ENCODE data around the gene ABCA7. TPM values are rescaled to one million over a fixed set of nuclear protein-coding genes. Genes with fewer than 3 reads are reported as not detected.

Gene ABCA7
- total RNA-seq, 1 donor from 2014 or later = 16.3 TPM

GRCh38 chr19:1053176-1054101 is 13.5 kb downstream of the ABCA7 start:
- Mint-ChIP-seq H3K4me1 (peaks cover 8% of the 10 kb centered on the region), H3K9me3 (no peaks in the 10 kb centered on the region), H3K4me3 (no peak overlapping the region), H3K36me3 (ENCODE audit: low read depth) (no peaks in the 10 kb centered on the region), H3K27ac (ENCODE audit: unreplicated experiment) (no peak overlapping the region), H3K27me3 (ENCODE audit: low read depth) (no peaks in the 10 kb centered on the region)
- DNase-seq (ENCODE audit: low read depth, low spot score) = no peak
- TF ChIP-seq CTCF (conservative IDR thresholded peaks at IDR 0.05) = no peak

- no peaks in the 10 kb centered on the region for H3K27me3 Mint-ChIP-seq (ENCODE audit: low read depth)
- H3K4me3 Mint-ChIP-seq = no peak overlapping the region
- H3K9me3 Mint-ChIP-seq = no peaks in the 10 kb centered on the region
- peaks cover 8% of the 10 kb centered on the region for H3K4me1 Mint-ChIP-seq
- H3K27ac Mint-ChIP-seq (ENCODE audit: unreplicated experiment) = no peak overlapping the region
- H3K36me3 Mint-ChIP-seq (ENCODE audit: low read depth) = no peaks in the 10 kb centered on the region
- no peak for TF ChIP-seq CTCF (conservative IDR thresholded peaks at IDR 0.05)
- no peak for DNase-seq (ENCODE audit: low read depth, low spot score)
These were observed 14.5 kb downstream of the ABCA7 start for GRCh38 chr19:1054102-1055027.

- no peak overlapping the region for H3K4me3 Mint-ChIP-seq
- H3K27me3 Mint-ChIP-seq (ENCODE audit: low read depth) = no peaks in the 10 kb centered on the region
- TF ChIP-seq CTCF (conservative IDR thresholded peaks at IDR 0.05) = no peak
- H3K4me1 Mint-ChIP-seq = peaks cover 8% of the 10 kb centered on the region
- H3K36me3 Mint-ChIP-seq (ENCODE audit: low read depth) = no peaks in the 10 kb centered on the region
- H3K27ac Mint-ChIP-seq (ENCODE audit: unreplicated experiment) = no peak overlapping the region
- no peaks in the 10 kb centered on the region for H3K9me3 Mint-ChIP-seq
- DNase-seq (ENCODE audit: low read depth, low spot score) = no peak
These were observed 15.1 kb downstream of the ABCA7 start for GRCh38 chr19:1055028-1055425.

- Mint-ChIP-seq H3K36me3 (ENCODE audit: low read depth) (no peaks in the 10 kb centered on the region), H3K4me1 (peaks cover 8% of the 10 kb centered on the region), H3K4me3 (no peak overlapping the region), H3K27ac (ENCODE audit: unreplicated experiment) (no peak overlapping the region), H3K27me3 (ENCODE audit: low read depth) (no peaks in the 10 kb centered on the region), H3K9me3 (no peaks in the 10 kb centered on the region)
- no peak for TF ChIP-seq CTCF (conservative IDR thresholded peaks at IDR 0.05)
- no peak for DNase-seq (ENCODE audit: low read depth, low spot score)
These were observed 16.1 kb downstream of the ABCA7 start for GRCh38 chr19:1055886-1056620.

Data from neural crest cell (in vitro differentiated cells).